Mononuclear cell (primary cell): ENCODE data around the gene KCNK3. TPM values are rescaled to one million over a fixed set of nuclear protein-coding genes. Genes with fewer than 3 reads are reported as not detected.

ENCODE experiments used
- H3K27me3 ChIP-seq: 2 replicates; pipeline ENCODE4 v1.6.0; 2011; ENCODE audit warnings: low read length, control low read depth; ENCODE audit not compliant: insufficient read depth
- H3K4me1 ChIP-seq: 2 replicates; pipeline ENCODE4 v1.5.1; 2011; ENCODE audit warnings: mild to moderate bottlenecking, low read length, control low read depth; ENCODE audit not compliant: insufficient read depth
- H3K4me3 ChIP-seq: 2 replicates; pipeline ENCODE4 v1.5.1; 2011; ENCODE audit warnings: mild to moderate bottlenecking, low read length, moderate library complexity
- H3K9me3 ChIP-seq: 2 replicates; pipeline ENCODE4 v1.5.1; 2011; ENCODE audit warnings: low read depth, mild to moderate bottlenecking, control low read depth, low read length
- total RNA-seq: library from RNA; depleted of rRNA; stranded (reverse); fragments of >200 nt; gene quantifications from one replicate; pipeline ENCODE4 v1.2.3, GENCODE V29; 2012

Gene KCNK3
- total RNA-seq, 1 donor, result 0.21 TPM

DNA sequence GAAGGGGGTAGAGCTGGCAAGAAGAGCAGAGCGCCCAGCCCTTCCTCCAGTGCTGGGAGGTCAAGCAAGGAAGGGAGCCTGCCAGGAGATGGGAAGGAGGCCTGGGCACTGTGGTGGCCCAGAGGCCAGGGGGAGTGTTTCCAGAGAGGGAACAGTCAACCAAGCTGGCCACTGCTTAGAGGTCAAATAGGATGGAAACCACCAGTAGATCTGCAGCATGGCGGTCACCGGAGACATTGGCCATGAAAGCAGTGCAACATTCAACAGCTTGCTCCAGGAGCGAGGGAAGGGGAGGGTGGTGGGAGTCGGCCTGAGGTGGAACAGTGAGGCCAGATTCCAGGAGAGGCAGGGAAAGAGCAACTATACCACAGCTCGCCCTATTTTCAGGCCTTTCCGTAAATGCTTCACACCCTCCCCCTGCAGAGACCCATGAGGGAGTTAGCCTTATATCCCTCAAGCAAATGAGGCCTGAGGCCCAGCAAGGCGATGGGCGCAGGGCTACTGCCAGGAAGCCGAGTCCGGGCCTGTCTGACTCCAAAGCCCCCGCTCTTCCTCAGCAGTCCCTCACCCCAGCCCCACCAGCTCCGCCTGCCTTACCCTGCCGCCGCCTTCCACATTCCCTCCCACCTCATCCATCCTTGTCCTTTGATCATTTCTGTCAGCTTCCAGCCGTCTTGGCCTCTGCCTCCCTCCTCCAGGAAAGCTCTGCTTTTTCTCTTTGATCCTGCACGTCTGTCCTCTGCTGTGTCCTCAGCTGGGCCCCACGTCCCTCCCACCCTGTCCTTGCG, 17.0 kb downstream of the KCNK3 start:
- no peaks in the 10 kb centered on the region for H3K27me3 ChIP-seq
- no peak overlapping the region for H3K4me3 ChIP-seq
- no peaks in the 10 kb centered on the region for H3K9me3 ChIP-seq
- H3K4me1 ChIP-seq, result no peaks in the 10 kb centered on the region

GRCh38 chr2:26710145-26710544, 17.6 kb downstream of the KCNK3 start:
- H3K27me3 ChIP-seq, result no peaks in the 10 kb centered on the region
- H3K9me3 ChIP-seq, result no peaks in the 10 kb centered on the region
- no peaks in the 10 kb centered on the region for H3K4me1 ChIP-seq
- H3K4me3 ChIP-seq, result no peak overlapping the region

DNA sequence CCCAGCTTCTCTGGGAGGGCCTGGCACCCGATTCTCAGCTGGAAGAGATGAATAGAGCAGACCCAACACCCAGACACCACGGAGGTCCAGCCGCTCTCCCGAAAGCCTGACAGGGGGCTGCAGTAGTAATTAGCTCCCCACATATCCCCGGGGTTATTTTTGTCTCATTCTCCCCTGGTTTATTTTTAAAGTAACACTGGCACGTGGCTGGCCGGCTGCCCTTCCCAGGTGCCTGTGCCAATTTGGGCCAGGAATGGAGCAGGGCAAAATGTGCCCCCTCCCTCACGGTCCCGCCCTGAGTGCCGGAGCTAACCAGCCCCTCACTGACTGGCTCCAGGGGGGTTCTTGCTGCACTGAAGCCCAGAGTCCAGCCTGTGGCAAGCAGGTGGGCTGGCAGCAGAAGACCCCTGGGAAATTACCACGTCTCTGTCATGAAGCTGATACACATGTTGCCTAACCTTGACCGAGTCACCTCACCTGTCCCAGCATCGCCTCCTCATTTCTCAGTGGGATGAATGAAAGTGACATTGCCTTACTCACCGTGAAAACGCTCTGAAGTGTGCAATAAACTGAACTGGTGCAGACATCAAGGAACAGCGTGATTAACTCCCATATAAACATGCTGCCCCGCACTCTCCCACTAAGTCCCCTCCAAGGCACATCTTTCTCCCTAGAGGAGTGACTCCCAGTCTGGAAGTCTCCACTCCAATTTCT, 18.4 kb downstream of the KCNK3 start:
- no peaks in the 10 kb centered on the region for H3K27me3 ChIP-seq
- H3K9me3 ChIP-seq, result no peaks in the 10 kb centered on the region
- no peak overlapping the region for H3K4me3 ChIP-seq
- no peaks in the 10 kb centered on the region for H3K4me1 ChIP-seq

DNA sequence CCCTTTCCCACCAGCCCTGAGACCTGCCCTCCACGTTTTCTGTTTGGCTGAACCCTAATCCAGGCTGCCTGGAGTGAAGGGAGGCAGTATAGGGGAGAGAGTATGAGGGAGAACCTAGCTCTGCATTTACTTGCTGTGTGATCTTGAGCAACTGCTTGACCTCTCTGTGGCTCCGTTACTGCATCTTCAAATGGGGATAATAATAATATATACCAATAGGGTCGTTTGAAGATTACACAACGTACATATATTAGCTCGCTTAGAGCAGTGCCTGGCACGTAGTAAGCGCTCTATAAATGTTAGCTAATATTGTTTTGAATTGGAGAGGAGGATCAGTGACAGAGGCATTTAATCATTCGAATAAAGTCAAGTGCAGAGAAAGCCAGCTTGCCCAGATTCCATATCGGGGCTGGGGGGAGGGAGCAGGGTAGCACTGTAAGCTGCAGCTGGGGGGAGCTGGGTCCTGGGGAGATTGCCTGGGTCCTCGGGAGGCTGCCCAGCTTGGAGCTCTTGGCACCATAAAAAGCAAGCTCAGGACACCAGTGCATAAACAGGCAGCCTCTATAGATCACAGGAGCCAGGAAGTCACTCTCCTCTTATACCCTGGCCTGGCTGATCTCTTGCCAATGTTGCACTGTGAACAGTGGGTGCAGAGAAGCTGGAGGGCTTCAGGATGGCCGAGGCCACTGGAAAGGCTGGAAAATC, 19.1 kb downstream of the KCNK3 start:
- Histone ChIP-seq H3K27me3 (no peaks in the 10 kb centered on the region), H3K9me3 (no peaks in the 10 kb centered on the region), H3K4me1 (no peaks in the 10 kb centered on the region), H3K4me3 (no peak overlapping the region)

DNA sequence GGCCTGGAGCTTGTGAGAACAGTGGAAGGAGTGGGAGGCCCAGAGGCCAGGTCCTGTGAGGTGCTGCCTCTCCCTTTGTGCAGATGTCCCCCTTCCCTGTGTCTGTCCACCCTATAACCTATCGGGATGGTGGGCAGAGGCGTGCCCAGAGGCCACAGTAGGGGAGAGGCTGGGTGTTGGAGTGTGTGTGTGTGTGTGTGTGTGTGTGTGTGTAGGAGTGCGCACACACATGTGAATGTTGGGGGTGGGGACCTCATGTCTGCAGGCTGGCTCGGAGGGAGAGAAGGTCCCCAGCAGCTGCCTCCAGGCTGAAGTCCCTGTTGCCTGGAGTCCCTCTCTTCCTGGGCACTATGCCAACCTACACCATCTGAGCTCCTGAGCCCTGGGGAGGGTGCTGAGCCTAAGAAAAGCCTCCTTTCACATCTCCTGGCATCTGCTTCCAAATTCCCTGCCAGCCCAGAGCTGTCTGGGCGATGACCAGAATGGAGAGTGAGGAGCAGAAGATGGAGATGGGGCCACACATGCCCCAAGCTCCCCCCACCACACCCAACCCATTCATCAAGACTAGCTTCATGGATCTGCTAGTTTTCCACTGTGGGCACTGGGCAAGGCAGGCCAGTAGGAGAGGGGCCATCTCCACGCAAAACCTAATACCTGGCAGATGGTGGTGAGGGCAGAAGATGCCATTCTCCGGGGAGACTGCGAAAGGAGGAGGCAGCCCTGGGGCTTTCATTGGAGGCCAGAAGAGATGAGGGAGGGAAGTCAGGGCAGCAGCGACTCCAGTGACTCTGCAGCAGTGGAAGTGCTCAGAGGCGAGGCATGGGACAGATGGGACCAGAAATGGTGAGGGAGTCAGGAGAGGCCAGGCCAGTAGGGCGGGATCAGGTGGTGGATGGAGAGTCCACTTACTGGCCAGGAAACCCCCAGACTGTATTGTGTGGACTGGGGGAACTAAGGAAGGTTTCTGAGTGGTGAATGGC, 20.3 kb downstream of the KCNK3 start:
- H3K4me1 ChIP-seq, result no peaks in the 10 kb centered on the region
- no peaks in the 10 kb centered on the region for H3K27me3 ChIP-seq
- H3K9me3 ChIP-seq, result no peaks in the 10 kb centered on the region
- no peak overlapping the region for H3K4me3 ChIP-seq

DNA sequence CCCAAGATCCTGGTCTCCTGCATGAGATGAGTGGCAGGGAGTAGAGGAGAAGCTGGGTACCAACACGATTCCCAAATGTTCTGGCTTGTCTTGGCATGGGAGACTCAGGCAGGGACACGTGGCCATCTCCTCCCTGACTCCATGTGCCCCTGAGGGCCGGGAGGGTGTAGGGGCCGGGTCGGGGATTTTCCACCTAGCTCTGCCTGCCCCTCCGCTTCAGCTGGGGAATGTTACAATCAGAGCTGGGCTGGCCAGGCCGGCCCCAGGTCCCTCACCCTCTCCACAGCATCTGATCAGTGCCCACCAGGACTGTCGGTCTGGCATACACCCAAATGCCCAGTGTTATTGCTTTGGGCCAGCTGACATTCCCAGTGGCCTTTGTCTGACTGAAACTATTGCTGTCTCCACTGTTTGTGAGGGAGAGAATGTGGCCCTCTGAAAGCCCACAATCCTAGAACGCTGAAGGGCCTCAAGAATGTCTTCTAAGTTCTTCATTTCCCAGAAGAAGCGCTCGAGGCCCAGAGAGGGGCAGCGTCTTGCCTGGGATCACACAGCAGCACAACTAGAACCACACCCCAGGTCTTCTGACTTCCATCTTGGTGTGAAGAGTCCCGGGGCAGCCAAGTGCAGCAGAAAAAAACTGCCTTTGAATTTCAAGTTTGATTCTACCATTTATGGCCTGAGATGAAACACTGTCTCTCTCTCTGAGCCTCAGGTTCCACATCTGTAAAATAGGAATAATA, 23.2 kb downstream of the KCNK3 start:
- Histone ChIP-seq H3K9me3 (no peaks in the 10 kb centered on the region), H3K4me1 (no peaks in the 10 kb centered on the region), H3K4me3 (no peak overlapping the region), H3K27me3 (no peaks in the 10 kb centered on the region)

DNA sequence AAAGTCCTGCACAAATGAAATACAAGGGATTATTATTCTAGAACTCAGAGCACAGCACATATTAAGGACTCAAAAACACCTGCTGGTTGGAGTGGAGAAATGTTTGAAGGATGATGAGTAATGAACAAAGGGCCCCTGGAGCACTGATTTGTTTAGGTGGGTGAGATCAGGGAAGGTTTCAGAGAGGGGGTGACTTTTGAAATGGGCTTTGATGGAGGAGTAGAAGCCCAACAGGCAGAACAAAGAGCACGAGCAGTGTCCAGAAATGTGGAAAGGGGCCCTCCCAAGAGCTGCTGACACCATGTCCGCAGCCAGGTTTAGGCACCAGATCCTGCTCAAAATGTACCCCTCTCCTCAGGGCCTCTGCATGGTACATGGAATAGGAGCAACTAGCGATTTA, 23.8 kb downstream of the KCNK3 start:
- H3K4me1 ChIP-seq, result no peaks in the 10 kb centered on the region
- H3K4me3 ChIP-seq, result no peak overlapping the region
- no peaks in the 10 kb centered on the region for H3K27me3 ChIP-seq
- no peaks in the 10 kb centered on the region for H3K9me3 ChIP-seq

DNA sequence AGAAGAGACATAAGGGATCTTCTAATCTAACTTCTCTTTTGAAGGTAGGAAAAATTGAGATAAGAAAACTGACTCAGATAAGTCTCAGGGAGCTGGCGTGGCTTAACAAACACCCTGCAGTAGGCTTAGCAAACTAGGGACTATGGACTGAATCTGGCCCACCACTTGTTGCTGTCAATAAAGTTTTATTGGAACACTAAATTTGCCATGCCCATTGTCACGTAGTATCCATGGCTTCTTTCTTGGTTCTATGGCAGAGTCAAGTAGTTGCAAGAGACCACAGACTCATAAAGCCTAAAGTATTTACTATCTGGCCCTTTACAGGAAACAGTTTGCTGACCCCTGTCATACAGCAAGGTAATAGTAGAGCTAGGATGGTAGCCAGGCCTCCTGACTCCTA, 24.2 kb downstream of the KCNK3 start:
- Histone ChIP-seq H3K4me1 (no peaks in the 10 kb centered on the region), H3K4me3 (no peak overlapping the region)

GRCh38 chr2:26717362-26717761, 24.8 kb downstream of the KCNK3 start:
- H3K9me3 ChIP-seq, result no peaks in the 10 kb centered on the region
- no peak overlapping the region for H3K4me3 ChIP-seq
- no peaks in the 10 kb centered on the region for H3K27me3 ChIP-seq
- H3K4me1 ChIP-seq, result no peaks in the 10 kb centered on the region

More for the DNA sequence above, 24.2 kb downstream of the KCNK3 start:
- no peaks in the 10 kb centered on the region for H3K27me3 ChIP-seq
- no peaks in the 10 kb centered on the region for H3K9me3 ChIP-seq

- no peaks in the 10 kb centered on the region for H3K4me1 ChIP-seq
Measured at GRCh38 chr2:26718949-26719686, 26.6 kb downstream of the KCNK3 start.

DNA sequence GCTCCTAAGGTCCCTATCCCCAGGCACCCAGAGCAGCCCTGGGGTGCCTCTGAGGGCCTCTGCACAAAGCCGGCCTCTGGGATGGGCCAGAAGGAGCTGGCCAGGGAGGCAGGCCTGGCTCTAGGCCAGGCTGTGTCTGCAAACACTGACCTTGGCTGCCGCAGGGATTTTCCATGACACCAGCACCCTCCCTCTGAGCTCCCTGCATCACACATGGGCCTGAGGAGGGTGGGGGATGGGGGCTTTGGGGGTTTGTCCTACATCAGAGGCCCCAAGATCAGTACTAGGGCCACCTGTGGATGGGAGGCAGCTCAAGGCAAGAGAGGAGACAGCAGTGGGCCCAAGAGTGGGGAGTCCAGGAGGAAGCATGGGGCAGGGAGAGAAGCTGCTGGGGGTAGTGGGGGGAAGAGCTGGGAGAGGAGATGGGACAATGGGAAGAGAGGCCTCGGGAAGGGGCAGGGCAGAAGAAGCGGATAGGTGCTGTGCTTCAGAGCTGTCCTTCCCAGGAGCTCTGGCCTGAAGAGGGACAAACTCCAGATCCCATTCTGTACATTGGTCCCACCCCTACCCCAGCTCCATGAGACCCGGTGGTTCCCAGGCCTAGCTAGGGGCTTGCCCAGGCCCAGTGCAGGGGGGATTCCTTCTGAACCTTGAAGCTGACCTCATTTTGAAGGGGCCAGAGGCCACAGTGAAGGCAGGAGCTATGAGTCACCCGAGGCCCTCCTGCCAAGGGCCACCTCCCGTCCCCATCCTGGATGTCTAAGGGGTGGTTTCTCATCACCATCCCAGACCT, 28.0 kb downstream of the KCNK3 start:
- Histone ChIP-seq H3K27me3 (no peaks in the 10 kb centered on the region), H3K4me1 (no peaks in the 10 kb centered on the region), H3K4me3 (no peak overlapping the region), H3K9me3 (no peaks in the 10 kb centered on the region)

More at GRCh38 chr2:26718949-26719686, 26.6 kb downstream of the KCNK3 start:
- Histone ChIP-seq H3K4me3 (no peak overlapping the region), H3K27me3 (no peaks in the 10 kb centered on the region), H3K9me3 (no peaks in the 10 kb centered on the region)

DNA sequence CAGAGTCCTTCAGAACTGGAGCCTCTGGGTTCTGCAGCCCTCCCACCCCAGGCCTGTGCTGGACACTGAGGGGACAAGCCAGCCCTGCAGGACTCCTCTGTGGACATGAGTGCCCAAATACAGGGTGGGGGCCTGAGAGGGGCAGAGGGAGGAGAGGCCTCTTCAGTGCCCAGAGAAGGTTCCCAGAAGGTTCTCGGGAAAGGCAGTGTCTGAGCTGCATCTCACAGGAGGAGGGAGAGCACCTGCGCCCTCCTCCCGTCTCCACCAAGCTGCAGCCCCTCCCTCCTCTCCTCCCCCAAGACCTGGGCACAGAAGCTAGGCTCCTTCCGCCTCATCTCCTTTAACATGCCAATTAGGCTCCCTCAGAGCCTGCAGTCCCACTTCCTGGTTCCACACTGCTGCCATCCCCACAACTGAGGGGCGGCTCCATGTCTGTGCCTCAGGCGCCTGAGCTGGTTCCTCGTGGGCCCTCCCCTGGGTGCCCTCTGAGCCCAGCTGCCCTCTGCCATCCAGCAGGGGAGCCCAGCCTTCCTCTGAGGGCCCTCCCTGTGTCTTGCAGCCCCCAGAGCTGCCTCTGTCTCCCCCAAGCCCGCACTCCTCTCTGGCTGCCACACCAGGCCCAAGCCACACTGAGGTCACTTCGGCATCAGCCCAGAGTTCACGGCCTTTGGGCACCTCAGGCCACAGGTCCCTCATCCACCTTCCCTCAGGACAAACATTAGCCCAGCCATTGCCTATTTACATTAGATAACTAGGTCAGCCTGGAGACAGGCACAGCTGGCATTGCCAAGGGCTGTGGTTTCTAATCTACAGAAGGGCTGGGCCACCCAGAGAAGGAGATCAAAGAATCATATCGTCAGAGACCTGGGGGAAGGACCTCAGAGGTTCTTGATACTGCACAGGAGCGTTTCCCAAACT, 28.9 kb downstream of the KCNK3 start:
- Histone ChIP-seq H3K4me3 (no peak overlapping the region), H3K4me1 (no peaks in the 10 kb centered on the region), H3K27me3 (no peaks in the 10 kb centered on the region), H3K9me3 (no peaks in the 10 kb centered on the region)
